DOHH2 (cell line): ENCODE measurements around the gene YWHAQ.

ENCODE experiments used
- CTCF ChIP-seq: fragments of 200-600 bp; sonication (generic); IDR thresholded peaks from one replicate; pipeline ENCODE4 v1.5.1; 2014; ENCODE audit warnings: antibody characterized with exemption, mild to moderate bottlenecking, low read depth, low read length; ENCODE audit not compliant: poor library complexity, severe bottlenecking
- EZH2phosphoT487 ChIP-seq: fragments of 200-600 bp; sonication (generic); IDR thresholded peaks from 2 replicates; pipeline ENCODE4 v1.6.1; 2017; ENCODE audit warnings: borderline replicate concordance, mild to moderate bottlenecking, antibody characterized with exemption, low read length, moderate library complexity, mixed read lengths

- TF ChIP-seq CTCF (no peak), EZH2phosphoT487 (no peak)
Observed at GRCh38 chr2:9613291-9613690, 17.5 kb downstream of the YWHAQ start.
